RWPE2 (cell line): ENCODE results near the gene MYL6B.

ENCODE experiments used
- ATAC-seq: fragments of 200-7000 bp; cut with Tn5 transposase; 3 replicates; pipeline ENCODE4 v1.9.1; 2021; ENCODE audit warnings: low read depth
- DNase-seq: peaks from one replicate; pipeline ENCODE4 v3.0.0-alpha.2; 2020; ENCODE audit warnings: low spot score
- H3K27ac ChIP-seq: fragments of 450-650 bp; 2 replicates; pipeline ENCODE4 v1.5.1; 2017; ENCODE audit warnings: mild to moderate bottlenecking; ENCODE audit not compliant: poor library complexity, severe bottlenecking
- H3K27me3 ChIP-seq: fragments of 250-450 bp; sonication (Bioruptor Pico); 2 replicates; pipeline ENCODE4 v1.5.1; 2021; ENCODE audit warnings: mild to moderate bottlenecking, moderate library complexity; ENCODE audit not compliant: insufficient read depth, poor library complexity, severe bottlenecking
- H3K36me3 ChIP-seq: fragments of 250-450 bp; sonication (Bioruptor Pico); 2 replicates; pipeline ENCODE4 v1.5.1; 2020; ENCODE audit warnings: low read depth, mild to moderate bottlenecking, moderate library complexity
- H3K4me1 ChIP-seq: fragments of 250-450 bp; sonication (Bioruptor Pico); 2 replicates; pipeline ENCODE4 v1.5.1; 2021; ENCODE audit warnings: mild to moderate bottlenecking, moderate library complexity; ENCODE audit not compliant: insufficient read depth, poor library complexity, severe bottlenecking
- H3K4me3 ChIP-seq: fragments of 250-450 bp; sonication (Bioruptor Pico); 2 replicates; pipeline ENCODE4 v1.5.1; 2021; ENCODE audit warnings: mild to moderate bottlenecking, moderate library complexity; ENCODE audit not compliant: severe bottlenecking
- H3K9me3 ChIP-seq: fragments of 250-450 bp; sonication (Bioruptor Pico); 2 replicates; pipeline ENCODE4 v1.5.1; 2021; ENCODE audit warnings: mild to moderate bottlenecking, moderate library complexity; ENCODE audit not compliant: severe bottlenecking
- TF ChIP-seq, protein P1 (sequence below): fragments of 450-650 bp; IDR thresholded peaks from one replicate; pipeline ENCODE4 v1.5.1; 2017; ENCODE audit warnings: mild to moderate bottlenecking, moderate library complexity; ENCODE audit not compliant: poor library complexity, severe bottlenecking

The MYL6B gene

GRCh38 chr12:56117778-56118687, 34.4 kb upstream of the MYL6B start, which contains the start of gene ZC3H10:
TSS of gene ZC3H10 (plus strand) at chr12:56118266. CDS start at chr12:56120563, 2,297 bp downstream.
- Histone ChIP-seq H3K4me1 (peaks cover 22% of the 10 kb centered on the region), H3K36me3 (peaks cover 18% of the 10 kb centered on the region), H3K27ac (peak within 1 kb of the TSS; percentile 89), H3K27me3 (no peaks in the 10 kb centered on the region), H3K4me3 (peak within 1 kb of the TSS; percentile 62), H3K9me3 (no peaks in the 10 kb centered on the region)
- TF ChIP-seq, protein P1, sequence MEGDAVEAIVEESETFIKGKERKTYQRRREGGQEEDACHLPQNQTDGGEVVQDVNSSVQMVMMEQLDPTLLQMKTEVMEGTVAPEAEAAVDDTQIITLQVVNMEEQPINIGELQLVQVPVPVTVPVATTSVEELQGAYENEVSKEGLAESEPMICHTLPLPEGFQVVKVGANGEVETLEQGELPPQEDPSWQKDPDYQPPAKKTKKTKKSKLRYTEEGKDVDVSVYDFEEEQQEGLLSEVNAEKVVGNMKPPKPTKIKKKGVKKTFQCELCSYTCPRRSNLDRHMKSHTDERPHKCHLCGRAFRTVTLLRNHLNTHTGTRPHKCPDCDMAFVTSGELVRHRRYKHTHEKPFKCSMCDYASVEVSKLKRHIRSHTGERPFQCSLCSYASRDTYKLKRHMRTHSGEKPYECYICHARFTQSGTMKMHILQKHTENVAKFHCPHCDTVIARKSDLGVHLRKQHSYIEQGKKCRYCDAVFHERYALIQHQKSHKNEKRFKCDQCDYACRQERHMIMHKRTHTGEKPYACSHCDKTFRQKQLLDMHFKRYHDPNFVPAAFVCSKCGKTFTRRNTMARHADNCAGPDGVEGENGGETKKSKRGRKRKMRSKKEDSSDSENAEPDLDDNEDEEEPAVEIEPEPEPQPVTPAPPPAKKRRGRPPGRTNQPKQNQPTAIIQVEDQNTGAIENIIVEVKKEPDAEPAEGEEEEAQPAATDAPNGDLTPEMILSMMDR, result peak; percentile 59
- peak; percentile 99 for DNase-seq
- peak; percentile 77 for ATAC-seq

- Histone ChIP-seq H3K9me3 (no peaks in the 10 kb centered on the region), H3K4me1 (peaks cover 22% of the 10 kb centered on the region), H3K36me3 (peaks cover 18% of the 10 kb centered on the region), H3K27ac (peak overlapping the region; percentile 89), H3K27me3 (no peaks in the 10 kb centered on the region), H3K4me3 (peak overlapping the region; percentile 62)
- no peak for DNase-seq
- TF ChIP-seq, protein P1, result no peak
- ATAC-seq, result peak; percentile 8
These were observed 33.6 kb upstream of the MYL6B start for GRCh38 chr12:56118688-56119357.

DNA sequence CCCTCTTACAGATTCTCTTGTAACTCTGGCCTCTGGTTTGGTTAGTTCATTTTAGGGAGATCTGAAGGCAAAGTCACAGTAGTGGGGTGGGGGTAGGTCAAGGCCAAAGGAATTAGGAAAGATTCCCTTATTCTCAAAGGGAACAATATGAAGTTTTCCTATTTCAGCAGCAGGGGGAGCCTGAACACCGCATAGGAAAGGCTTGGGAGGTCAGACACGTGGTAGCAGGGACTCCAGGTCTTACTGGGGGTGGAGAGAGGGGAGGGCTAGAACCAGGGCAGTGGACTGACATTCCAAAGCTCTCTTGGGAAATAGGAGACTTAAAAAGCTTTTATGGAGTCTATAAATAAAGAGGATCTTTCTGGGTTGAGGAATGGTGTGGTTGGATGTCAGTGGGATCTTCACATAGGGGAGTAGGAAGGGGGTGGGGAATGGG, 33.0 kb upstream of the MYL6B start:
- H3K36me3 ChIP-seq, result peaks cover 18% of the 10 kb centered on the region
- TF ChIP-seq, protein P1, result peak; percentile 96

DNA sequence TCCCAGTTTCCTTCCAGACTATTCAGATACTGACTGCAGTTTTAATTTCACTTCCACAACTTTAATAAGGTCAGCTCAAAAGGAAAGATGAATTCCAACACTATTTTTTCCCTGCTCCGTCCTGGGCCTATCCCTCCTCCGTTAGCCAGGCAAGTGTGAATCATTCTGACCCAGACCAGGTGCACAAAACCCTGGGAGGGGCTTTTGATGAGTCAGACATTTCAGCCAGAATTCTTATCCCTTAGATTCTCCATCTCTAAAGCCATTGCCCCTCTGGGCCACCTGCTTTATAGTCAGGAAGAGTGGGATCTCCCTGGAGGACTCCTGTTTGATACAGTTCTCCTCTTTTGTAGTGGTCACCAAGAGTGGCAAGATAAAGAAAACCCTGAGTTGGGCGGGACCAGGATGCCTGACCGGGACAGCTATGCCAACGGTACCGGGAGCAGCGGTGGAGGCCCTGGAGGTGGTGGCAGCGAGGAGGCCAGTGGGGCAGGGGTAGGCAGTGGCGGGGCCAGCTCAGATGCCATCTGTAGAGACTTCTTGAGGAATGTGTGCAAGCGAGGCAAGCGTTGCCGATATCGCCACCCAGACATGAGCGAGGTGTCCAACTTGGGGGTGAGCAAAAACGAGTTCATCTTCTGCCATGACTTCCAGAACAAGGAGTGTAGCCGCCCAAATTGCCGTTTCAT, 32.1 kb upstream of the MYL6B start:
- TF ChIP-seq, protein P1, result no peak
- DNase-seq (no peak), ATAC-seq (peak; percentile 7; the same call in 1 of the 3 replicates)
- no peaks in the 10 kb centered on the region for H3K27me3 ChIP-seq
- no peaks in the 10 kb centered on the region for H3K9me3 ChIP-seq
- peaks cover 18% of the 10 kb centered on the region for H3K36me3 ChIP-seq
- H3K4me3 ChIP-seq, result no peak overlapping the region
- peaks cover 19% of the 10 kb centered on the region for H3K4me1 ChIP-seq
- peak overlapping the region; percentile 89 for H3K27ac ChIP-seq

More for the DNA sequence above, 33.0 kb upstream of the MYL6B start:
- Histone ChIP-seq H3K27me3 (no peaks in the 10 kb centered on the region), H3K4me3 (peak overlapping the region; percentile 62), H3K9me3 (no peaks in the 10 kb centered on the region), H3K27ac (peak overlapping the region; percentile 89), H3K4me1 (peaks cover 22% of the 10 kb centered on the region)
- DNase-seq (no peak), ATAC-seq (peak; percentile 21)
